CD4-positive, alpha-beta T cell (primary cell): Measurements from ENCODE around the gene DIP2C. TPM values are rescaled to one million over a fixed set of nuclear protein-coding genes. Genes with fewer than 3 reads are reported as not detected.
"Not testable (repeated sequence)": the region's sequence is repeated elsewhere in the genome, so short reads cannot be mapped to it uniquely, and the experiment has no call there.

Experiments
- ATAC-seq: fragments of 200-7000 bp; cut with Tn5 transposase; one replicate; pipeline ENCODE4 v1.10.0; 2022; ENCODE audit warnings: mild to moderate bottlenecking; ENCODE audit not compliant: poor library complexity
- CTCF ChIA-PET: fragments of 350-600 bp; sonication (Branson Sonifier 250); formaldehyde crosslinking; loops from one replicate; lab custom pipeline; 2021; ENCODE audit warnings: antibody characterized with exemption, inconsistent platforms; lab: Charles Lee
- POLR2A ChIA-PET: fragments of 350-600 bp; sonication (Branson Sonifier 250); formaldehyde crosslinking; loops from one replicate; lab custom pipeline; 2021; ENCODE audit warnings: antibody characterized with exemption, inconsistent platforms; lab: Charles Lee
- DNase-seq, 14 experiments: peaks; one replicate each; pipeline ENCODE4 v3.0.0-alpha.2; 2013 to 2020; ENCODE audit warnings: mixed read lengths in 2 of 14
- H3K27ac ChIP-seq, 2 donors: one replicate each; pipeline versions ENCODE4 v1.5.1 to v1.7.0; 2013; ENCODE audit warnings: low read length in 2 of 2, low read depth in 1 of 2, mild to moderate bottlenecking in 1 of 2
- H3K27me3 ChIP-seq, 2 experiments: 1 replicate in 1 of 2; 2 replicates in 1 of 2; pipeline versions ENCODE4 v1.6.1 to v1.7.0; 2013; ENCODE audit warnings: low read length in 2 of 2, control low read depth in 1 of 2, mild to moderate bottlenecking in 1 of 2, moderate library complexity in 1 of 2; ENCODE audit not compliant: insufficient read depth in 2 of 2, control insufficient read depth in 1 of 2
- H3K36me3 ChIP-seq: one replicate; pipeline ENCODE4 v1.6.1; 2013; ENCODE audit warnings: low read length, control low read depth; ENCODE audit not compliant: insufficient read depth
- H3K4me1 ChIP-seq: one replicate; pipeline ENCODE4 v1.6.1; 2013; ENCODE audit warnings: low read length, control low read depth; ENCODE audit not compliant: insufficient read depth
- H3K4me3 ChIP-seq: one replicate; pipeline ENCODE4 v1.5.1; 2013; ENCODE audit warnings: mild to moderate bottlenecking, low read length, moderate library complexity
- H3K9me3 ChIP-seq, 2 experiments: 1 replicate in 1 of 2; 2 replicates in 1 of 2; pipeline versions ENCODE4 v1.6.1 to v1.7.0; 2013; ENCODE audit warnings: low read length in 2 of 2, mild to moderate bottlenecking in 2 of 2, control low read depth in 1 of 2, moderate library complexity in 1 of 2; ENCODE audit not compliant: control insufficient read depth in 1 of 2, insufficient read depth in 1 of 2
- H3K27ac Mint-ChIP-seq: one replicate; pipeline ENCODE4 v1.8.0; 2020; ENCODE audit warnings: mixed read lengths
- H3K27me3 Mint-ChIP-seq: one replicate; pipeline ENCODE4 v1.8.0; 2021; ENCODE audit warnings: mixed read lengths
- H3K36me3 Mint-ChIP-seq: one replicate; pipeline ENCODE4 v1.8.0; 2021; ENCODE audit warnings: low read depth, mixed read lengths
- H3K4me1 Mint-ChIP-seq: one replicate; pipeline ENCODE4 v1.8.0; 2021; ENCODE audit warnings: low read depth, mixed read lengths
- H3K4me3 Mint-ChIP-seq: one replicate; pipeline ENCODE4 v1.8.0; 2020; ENCODE audit warnings: mild to moderate bottlenecking, mixed read lengths
- H3K9me3 Mint-ChIP-seq: one replicate; pipeline ENCODE4 v1.8.0; 2020; ENCODE audit warnings: mixed read lengths
- CTCF ChIP-seq: fragments of 200-600 bp; IDR thresholded peaks from one replicate; pipeline ENCODE4 v1.8.0; 2022; ENCODE audit warnings: antibody characterized with exemption, mild to moderate bottlenecking
- intact Hi-C, 2 experiments: fragments of 100-400 bp; cut with DNase I in 1 of 2; cut with micrococcal nuclease in 1 of 2; formaldehyde crosslinking; loops; one replicate each; pipeline versions ENCODE4 v1.15.1 to v1.9.0; 2023 to 2025; cut with DNase I, micrococcal nuclease
- total RNA-seq, 174 experiments: library from RNA in 2 of 174; stranded (reverse) in 2 of 174; gene quantifications; one replicate each; pipeline ENCODE4 v1.2.3 and lab custom pipeline; 2021 to 2026

The DIP2C gene
- total RNA-seq, 2 experiments from 2014 or later = 4.1 TPM

DNA sequence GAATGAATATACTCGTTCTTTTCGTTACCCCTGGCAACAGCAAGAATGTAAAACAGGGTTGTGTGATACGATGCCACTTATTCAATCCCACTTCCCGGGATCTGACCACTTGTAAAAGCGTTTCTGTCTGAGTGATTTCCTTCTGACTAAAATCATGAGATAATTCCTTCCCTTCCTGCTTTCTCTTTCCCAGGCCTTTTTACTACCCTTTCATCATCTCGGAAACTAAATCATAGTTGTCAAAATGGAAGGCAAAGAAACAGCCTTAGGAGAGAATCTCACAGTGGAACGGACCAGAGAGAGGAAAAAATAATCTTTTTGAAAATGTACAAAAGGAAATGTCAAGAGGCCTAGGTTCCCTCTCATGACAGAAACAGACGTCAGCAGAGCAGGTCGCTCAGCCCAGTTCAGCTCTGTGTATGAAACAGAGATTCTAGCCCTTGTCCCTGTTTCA is 29.8 kb downstream of the DIP2C start:
- ATAC-seq (no peak), DNase-seq (no peak)
- Histone ChIP-seq H3K9me3 (no peaks in the 10 kb centered on the region), H3K27ac (no peak overlapping the region), H3K4me3 (no peak overlapping the region), H3K27me3 (no peaks in the 10 kb centered on the region), H3K4me1 (no peaks in the 10 kb centered on the region), H3K36me3 (no peaks in the 10 kb centered on the region)
- Mint-ChIP-seq H3K36me3 (no peaks in the 10 kb centered on the region), H3K4me1 (peaks cover 5% of the 10 kb centered on the region), H3K27me3 (peaks cover 18% of the 10 kb centered on the region), H3K9me3 (no peaks in the 10 kb centered on the region), H3K27ac (no peak overlapping the region), H3K4me3 (no peak overlapping the region)
- CTCF ChIA-PET = no interaction called here
- intact Hi-C loops = no loop called here
- POLR2A ChIA-PET = no interaction called here
- TF ChIP-seq CTCF = no peak

GRCh38 chr10:657816-658350 is 31.6 kb downstream of the DIP2C start:
- DNase-seq, H3K36me3 ChIP-seq, H3K27me3 ChIP-seq, H3K4me1 ChIP-seq, H3K4me3 ChIP-seq, ATAC-seq, POLR2A ChIA-PET, H3K9me3 Mint-ChIP-seq, H3K27ac ChIP-seq, H3K9me3 ChIP-seq, intact Hi-C loops, H3K36me3 Mint-ChIP-seq, H3K4me3 Mint-ChIP-seq, CTCF ChIA-PET, H3K27ac Mint-ChIP-seq, H3K4me1 Mint-ChIP-seq: not testable (repeated sequence)
- H3K27me3 Mint-ChIP-seq = peaks cover 13% of the 10 kb centered on the region

DNA sequence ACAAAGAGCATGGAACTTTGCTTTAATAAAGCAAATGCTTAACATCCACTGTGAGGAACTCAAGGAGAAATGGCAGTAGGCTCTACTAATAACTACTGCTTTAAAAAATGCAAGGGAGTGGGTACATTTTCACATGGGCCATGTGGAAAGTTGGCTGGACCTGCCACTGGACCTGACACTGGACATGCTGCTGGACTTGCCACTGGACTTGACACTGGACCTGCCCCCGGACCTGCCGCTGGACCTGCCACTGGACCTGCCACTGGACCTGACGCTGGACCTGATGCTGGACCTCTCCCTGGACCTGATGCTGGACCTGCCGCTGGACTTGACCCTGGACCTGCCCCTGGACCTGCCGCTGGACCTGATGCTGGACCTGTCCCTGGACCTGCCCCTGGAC is 32.6 kb downstream of the DIP2C start:
- TF ChIP-seq CTCF = no peak
- no peak overlapping the region for H3K4me3 ChIP-seq
- no peak for DNase-seq
- Mint-ChIP-seq H3K27me3 (peaks cover 9% of the 10 kb centered on the region), H3K36me3 (no peaks in the 10 kb centered on the region), H3K27ac (no peak overlapping the region), H3K4me1 (peaks cover 5% of the 10 kb centered on the region), H3K9me3 (no peaks in the 10 kb centered on the region), H3K4me3 (no peak overlapping the region)
- peaks cover 0 to 5% of the 10 kb centered on the region in 2 experiments for H3K9me3 ChIP-seq
- H3K4me1 ChIP-seq = no peaks in the 10 kb centered on the region
- ChIA-PET POLR2A (no interaction called here), CTCF (no interaction called here)
- H3K27me3 ChIP-seq = no peaks in the 10 kb centered on the region
- no peaks in the 10 kb centered on the region for H3K36me3 ChIP-seq
- H3K27ac ChIP-seq = no peak overlapping the region
- ATAC-seq = no peak
- intact Hi-C loops = no loop called here

GRCh38 chr10:655184-655583 is 34.3 kb downstream of the DIP2C start:
- no peaks in the 10 kb centered on the region for H3K36me3 ChIP-seq
- peaks cover 0 to 5% of the 10 kb centered on the region in 2 experiments for H3K9me3 ChIP-seq
- H3K27ac ChIP-seq = no peak overlapping the region
- no peaks in the 10 kb centered on the region for H3K4me1 ChIP-seq
- H3K27me3 Mint-ChIP-seq = peaks cover 4% of the 10 kb centered on the region
- no peaks in the 10 kb centered on the region for H3K36me3 Mint-ChIP-seq
- H3K4me1 Mint-ChIP-seq = peaks cover 5% of the 10 kb centered on the region
- H3K9me3 Mint-ChIP-seq = no peaks in the 10 kb centered on the region
- H3K27me3 ChIP-seq = no peaks in the 10 kb centered on the region
- no peak for ATAC-seq
- no peak for DNase-seq
- POLR2A ChIA-PET = no interaction called here
- H3K27ac Mint-ChIP-seq = no peak overlapping the region
- intact Hi-C loops = no loop called here
- CTCF ChIA-PET = no interaction called here
- no peak overlapping the region for H3K4me3 Mint-ChIP-seq
- no peak for TF ChIP-seq CTCF
- no peak overlapping the region for H3K4me3 ChIP-seq
